Upper lobe of left lung (tissue), 4 donors: ENCODE results near the gene RNF214.
"Not testable (repeated sequence)": the region's sequence is repeated elsewhere in the genome, so short reads cannot be mapped to it uniquely, and the experiment has no call there.

Experiments
- CTCF ChIP-seq, 6 experiments: fragments of 450-650 bp in 4 of 6; fragments of 200-600 bp in 2 of 6; sonication (generic) in 2 of 6; IDR thresholded peaks; one replicate each; pipeline ENCODE4 v1.5.1; 2016 to 2019; ENCODE audit warnings: antibody characterized with exemption in 6 of 6
- EP300 ChIP-seq, 4 donors: sonication (generic); formaldehyde crosslinking; IDR thresholded peaks; one replicate each; pipeline ENCODE4 v1.5.1; 2017; ENCODE audit warnings: antibody characterized with exemption in 4 of 4, control low read depth in 2 of 4
- POLR2A ChIP-seq, 4 donors: fragments of 450-650 bp; IDR thresholded peaks; one replicate each; pipeline ENCODE4 v1.5.1; 2016 to 2017; ENCODE audit warnings: antibody characterized with exemption in 4 of 4, mild to moderate bottlenecking in 2 of 4

- not testable (repeated sequence) for TF ChIP-seq EP300, CTCF, POLR2A (IDR thresholded peaks at IDR 0.05)
Measured at GRCh38 chr11:117264624-117265323, 32.3 kb downstream of the RNF214 start.
